Stimulated activated CD4-positive, alpha-beta T cell treated with anti-CD3 and anti-CD28 coated beads, Interleukin-1b, Interleukin-23, amount 100 ng/mL, for 24 hours (primary cell): Measurements from ENCODE around the gene CST1.

Experiments
- DNase-seq, 4 experiments: peaks; one replicate each; pipeline ENCODE4 v3.0.0-alpha.2; 2020; ENCODE audit warnings: low read depth in 4 of 4, low spot score in 1 of 4

CST1 gene

GRCh38 chr20:23710771-23711170, 40.0 kb downstream of the CST1 start:
- DNase-seq = no peak

DNA sequence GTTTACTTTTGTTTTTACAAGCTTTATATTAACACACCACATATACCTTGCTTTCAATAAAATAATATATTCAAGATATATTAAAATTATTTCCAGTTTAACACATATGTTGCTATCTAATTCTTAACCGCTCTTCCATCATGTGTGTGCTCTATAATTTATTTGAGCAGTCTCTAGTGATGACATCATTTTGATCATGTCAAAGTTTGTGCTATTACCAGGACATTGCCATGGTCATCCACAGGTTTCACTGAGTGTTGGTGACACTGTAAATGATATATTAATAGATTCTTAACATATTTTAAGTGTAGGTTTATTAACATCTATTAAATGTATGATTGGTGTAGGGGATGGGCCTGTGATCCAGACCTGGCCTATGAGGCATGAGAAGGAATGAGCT, 44.8 kb downstream of the CST1 start:
- DNase-seq = no peak

DNA sequence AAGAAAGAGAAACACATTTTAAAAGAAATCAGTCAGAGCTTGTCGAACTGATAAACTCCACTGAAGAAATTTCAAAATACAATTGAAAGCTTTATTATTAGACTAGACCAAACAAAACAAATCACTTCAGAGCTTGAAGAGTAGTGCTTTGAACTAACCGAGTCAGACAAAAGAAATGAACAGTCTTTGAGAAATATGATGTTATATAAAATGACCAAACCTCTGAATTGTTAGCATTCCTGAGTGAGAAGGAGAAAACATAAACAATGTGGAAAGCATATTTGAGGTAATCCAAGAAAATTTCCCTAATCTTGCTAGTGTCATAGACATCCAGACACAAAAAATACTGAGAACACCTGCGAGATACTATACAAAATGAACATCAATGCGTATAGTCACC, 48.7 kb downstream of the CST1 start:
- no peak for DNase-seq

GRCh38 chr20:23700931-23701330, 49.8 kb downstream of the CST1 start:
- DNase-seq = no peak

DNA sequence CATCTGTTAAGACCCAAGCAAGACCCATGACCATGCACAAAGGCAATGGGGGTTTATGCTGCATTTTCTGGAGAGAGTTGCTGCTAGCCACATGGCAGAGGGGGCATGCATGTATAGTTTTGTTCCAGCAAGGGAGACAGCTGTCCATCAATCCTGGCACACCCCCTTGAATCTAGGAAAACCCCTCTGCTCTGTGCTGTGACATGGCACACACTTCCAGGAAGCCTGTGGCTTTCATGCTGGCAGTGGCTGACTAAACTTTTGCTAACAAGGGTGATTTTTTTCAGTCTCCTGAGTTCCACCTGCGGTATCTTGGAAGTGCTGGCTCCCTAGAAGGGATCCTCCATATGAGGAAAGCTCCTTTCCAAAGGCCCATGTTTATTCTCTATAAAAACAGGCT, 52.8 kb downstream of the CST1 start:
- DNase-seq = no peak
